Measurements from ENCODE around the gene SPIN2B.
"Not testable (repeated sequence)": the region's sequence is repeated elsewhere in the genome, so short reads cannot be mapped to it uniquely, and the experiment has no call there.

Gene SPIN2B

GRCh38 chrX:57121162-57121755, at the start of gene SPIN2B:
TSS of gene SPIN2B (minus strand) at chrX:57121548.
- peak; percentile 72 for DNase-seq

GRCh38 chrX:57156397-57157049, 35.2 kb upstream of the SPIN2B start:
- no peak for DNase-seq

DNA sequence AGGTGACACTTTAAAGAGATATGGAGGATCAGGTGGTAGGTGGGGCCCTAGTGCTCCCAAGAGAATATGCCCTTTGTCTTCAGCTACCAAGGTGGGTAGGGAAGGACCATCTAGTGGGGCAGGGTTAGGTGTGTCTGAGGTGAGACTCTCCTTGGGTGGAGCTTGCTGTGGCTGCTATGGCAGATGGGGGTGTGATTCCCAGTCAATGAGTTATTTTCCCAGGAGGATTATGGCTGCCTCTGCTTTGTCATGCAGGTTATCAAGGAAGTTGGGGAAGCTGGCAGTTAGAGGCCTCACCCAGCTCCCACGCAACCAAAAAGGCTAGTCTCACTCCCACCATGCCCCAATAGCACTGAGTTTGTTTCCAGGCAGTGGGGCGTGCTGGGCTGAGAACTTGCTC, 33.8 kb upstream of the SPIN2B start:
- no peak for DNase-seq

GRCh38 chrX:57152222-57152621, 30.9 kb upstream of the SPIN2B start:
- not testable (repeated sequence) for DNase-seq

GRCh38 chrX:57138674-57139073, 17.3 kb upstream of the SPIN2B start:
- no peak for DNase-seq

DNA sequence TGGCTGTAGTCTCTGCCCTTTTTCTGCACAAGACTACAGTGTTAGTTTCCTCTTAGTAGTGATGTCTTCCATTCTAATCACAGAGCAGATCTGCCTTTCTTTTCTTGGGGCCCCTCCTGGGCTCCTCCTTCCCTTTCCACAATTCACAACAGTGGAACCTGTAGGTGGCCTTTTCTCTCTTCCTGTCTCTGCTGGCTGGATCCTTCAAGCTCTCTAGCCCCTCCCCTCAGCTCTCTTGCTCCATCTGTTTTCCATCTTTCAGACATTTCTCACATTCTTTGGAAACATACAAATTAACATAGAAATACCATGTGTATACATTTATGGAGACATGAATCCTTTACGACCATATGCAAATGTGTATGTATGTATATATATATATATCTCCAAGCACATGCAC, 16.2 kb upstream of the SPIN2B start:
- no peak for DNase-seq

GRCh38 chrX:57137073-57137472, 15.7 kb upstream of the SPIN2B start, which contains the start of gene SPIN2A:
TSS of gene SPIN2A (minus strand) at chrX:57137397. CDS start at chrX:57136597, 800 bp downstream.
- DNase-seq: peak; percentile 16

DNA sequence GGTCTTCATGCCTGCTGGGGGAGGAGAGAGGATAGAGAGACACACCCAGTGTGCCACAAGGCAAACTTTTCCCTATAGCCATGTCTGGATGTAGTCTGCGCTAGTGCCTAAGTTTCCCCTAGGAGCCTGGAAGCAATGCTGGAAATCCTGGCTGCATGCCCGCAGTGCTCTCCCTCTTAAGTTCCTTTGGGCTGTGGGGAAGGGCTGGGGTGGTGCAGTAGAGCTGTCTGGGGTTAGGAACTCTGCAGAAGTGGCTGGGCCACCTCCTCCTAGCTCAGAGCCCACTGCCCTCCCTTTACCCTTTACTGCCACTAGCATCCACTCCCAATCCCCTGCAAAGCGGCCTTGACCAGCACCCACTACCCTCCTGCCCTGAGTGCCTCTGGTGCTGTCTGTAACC, 15.2 kb upstream of the SPIN2B start:
- DNase-seq: not testable (repeated sequence)

DNA sequence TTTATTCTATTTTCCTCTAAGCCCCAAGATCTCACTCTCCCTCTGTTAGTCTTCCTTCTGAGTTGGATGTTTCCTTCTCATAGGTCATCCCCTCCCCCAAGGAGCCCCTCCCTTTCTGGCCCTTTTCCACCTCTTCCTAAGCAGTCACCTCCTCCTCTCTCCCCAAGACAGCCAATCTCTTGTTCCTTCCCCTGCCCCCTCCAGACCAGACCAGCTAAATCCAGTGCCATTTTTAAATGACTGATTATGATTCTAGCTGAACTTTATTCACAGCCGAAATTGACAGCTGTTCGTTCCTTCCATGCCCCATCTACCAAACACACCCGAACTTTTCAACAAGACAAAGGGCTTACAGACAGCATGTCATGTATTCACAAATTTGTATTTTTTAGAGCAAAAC, 13.9 kb upstream of the SPIN2B start:
- no peak for DNase-seq

- DNase-seq: no peak
These were observed 13.4 kb upstream of the SPIN2B start for GRCh38 chrX:57134702-57135101.

GRCh38 chrX:57133706-57134105, 12.4 kb upstream of the SPIN2B start:
- DNase-seq: no peak

GRCh38 chrX:57133284-57133683, 11.9 kb upstream of the SPIN2B start:
- DNase-seq: not testable (repeated sequence)

DNA sequence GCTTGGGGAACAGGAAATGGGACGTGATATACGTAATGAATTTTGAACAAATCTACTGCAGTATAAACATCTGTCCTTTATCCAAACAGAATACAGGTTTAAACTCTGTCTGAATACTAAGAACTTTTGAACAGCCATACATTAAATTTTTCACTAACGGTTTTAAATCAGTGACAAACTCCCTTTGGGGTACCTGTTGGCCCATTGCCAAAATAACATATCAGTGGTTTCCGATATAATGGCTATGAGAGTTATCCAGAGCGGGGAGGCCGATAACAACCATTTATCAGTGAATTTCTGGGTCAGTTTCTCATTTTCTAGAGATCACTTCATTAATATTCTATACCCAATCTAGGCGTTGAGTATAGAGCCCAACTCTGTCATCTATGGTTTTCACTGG, 10.7 kb upstream of the SPIN2B start:
- no peak for DNase-seq

DNA sequence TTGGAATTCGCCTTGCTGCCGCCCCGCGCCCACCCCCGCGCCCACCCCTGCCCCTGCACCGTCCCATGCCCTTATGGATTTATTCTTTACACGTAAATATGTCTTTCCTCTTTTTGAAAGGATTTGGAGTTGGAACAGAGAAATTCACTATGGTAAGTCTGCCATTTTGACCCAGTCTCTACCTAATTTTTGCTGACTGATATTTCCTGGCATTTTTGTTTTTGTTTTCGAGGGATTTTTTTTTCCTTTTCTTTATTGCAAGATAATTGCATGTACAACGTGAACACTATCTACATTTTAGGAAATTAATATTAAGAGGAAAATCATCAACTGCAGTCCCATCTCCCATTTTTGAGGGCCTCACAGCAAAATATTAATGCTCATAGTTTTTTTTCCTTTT, 468 bp upstream of the SPIN2B start:
- no peak for DNase-seq

GRCh38 chrX:57120619-57121161, 658 bp downstream of the SPIN2B start:
- DNase-seq: not testable (repeated sequence)

DNA sequence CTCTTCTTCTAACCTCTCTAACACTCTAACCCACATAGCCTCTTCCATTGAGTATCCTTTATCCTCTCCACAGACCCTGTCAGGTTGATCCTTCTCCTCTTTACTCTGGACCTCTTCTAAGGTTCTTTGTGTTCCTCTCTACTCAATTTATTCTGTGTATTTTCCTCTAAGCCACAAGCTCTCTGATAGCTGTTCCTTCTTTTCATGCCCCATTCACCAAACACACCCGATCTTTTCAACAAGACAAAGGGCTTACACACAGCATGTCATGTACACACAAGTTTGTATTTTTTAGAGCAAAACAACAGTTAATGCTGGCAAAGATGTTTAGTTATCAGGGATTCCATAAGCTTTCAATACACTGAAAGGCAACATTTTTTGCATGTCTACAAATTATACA, 1.9 kb downstream of the SPIN2B start:
- DNase-seq: no peak

DNA sequence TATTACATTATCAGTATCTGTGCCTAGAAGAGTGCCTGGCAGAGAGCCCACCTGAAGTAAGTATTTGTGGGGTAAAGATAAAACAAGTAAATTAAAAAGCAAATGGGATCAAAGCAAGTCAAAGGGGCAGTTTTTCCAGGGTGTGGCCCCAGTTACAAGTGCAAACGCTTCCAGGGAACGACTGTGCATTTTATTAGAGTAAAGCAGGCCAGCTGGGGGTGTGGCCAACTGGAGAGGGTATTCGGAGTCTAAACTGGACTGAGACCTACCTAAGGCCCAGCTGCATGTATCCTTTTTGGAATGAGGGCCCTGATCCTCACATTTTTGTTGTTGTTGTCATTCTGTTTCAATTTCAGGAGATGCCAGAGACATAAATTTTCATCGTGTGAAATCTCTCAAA, 3.8 kb downstream of the SPIN2B start:
- DNase-seq: not testable (repeated sequence)

DNA sequence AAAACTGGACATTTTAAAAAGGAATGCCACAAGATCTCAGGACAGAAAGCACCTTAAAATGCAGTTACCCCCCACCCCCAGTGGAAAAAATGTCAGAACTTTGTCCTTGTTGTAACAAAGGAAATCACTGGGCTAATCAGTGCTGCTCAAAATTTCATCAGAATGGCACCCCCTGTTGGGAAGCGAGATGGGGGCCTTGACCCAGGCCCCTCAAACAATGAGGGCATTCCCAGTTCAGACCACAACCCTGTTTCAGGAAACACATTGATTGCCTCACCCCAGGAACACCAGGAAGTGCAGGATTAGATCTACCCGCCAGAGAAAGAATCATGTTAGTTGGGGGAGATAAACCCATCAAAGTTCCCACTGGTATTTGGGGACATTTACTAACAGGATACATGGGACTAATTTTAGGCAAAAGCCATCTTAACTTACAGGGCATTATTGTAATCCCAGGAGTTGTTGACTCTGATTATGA, 16.4 kb downstream of the SPIN2B start:
- DNase-seq: no peak

GRCh38 chrX:57104406-57104805, 16.9 kb downstream of the SPIN2B start:
- no peak for DNase-seq

- DNase-seq: no peak
These were observed 17.9 kb downstream of the SPIN2B start for GRCh38 chrX:57103489-57103888.

DNA sequence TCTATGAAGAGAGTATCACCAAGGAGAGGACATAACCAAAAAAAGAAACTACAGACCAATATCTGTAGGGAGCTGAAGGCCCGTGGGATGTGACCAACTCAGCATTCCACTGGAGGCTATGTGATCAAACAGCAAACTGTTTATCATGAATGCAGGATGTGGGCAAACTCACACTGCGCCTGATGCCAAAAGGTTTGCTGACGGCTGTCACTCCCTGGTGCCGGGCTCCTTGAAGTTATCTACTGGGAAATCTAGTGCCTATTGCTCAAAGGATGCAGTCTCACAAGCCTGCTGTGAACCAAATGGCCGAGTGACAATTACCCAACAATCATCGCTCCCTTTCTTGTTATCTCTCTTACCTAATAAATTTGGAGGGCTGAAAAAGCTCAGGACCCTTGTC, 18.4 kb downstream of the SPIN2B start:
- not testable (repeated sequence) for DNase-seq

DNA sequence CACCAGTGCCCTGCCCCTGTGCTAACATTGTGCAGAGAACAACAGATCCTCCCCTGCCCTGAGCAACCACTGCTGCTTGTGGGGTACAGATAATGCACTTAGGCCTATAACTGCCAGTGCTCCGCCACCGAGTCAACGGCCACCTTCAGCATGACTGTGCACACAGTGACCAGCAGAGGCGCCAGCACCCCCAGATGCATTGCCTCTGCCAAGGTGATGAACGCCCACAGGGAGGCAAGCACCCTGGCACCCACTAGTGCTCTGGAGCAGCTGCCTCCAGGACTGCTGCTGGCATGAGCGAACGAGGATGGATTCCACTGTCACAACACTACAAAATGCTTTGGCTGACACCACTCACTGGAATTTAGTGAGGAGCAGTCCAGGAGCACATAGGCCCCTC, 38.2 kb downstream of the SPIN2B start:
- no peak for DNase-seq

GRCh38 chrX:57074458-57074857, 46.9 kb downstream of the SPIN2B start:
- DNase-seq: no peak

GRCh38 chrX:57070185-57070984, 51.0 kb downstream of the SPIN2B start:
- no peak for DNase-seq

Measured in DMS79 (cell line).